Neuronal stem cell (in vitro differentiated cells): ENCODE data around the gene DCPS.

Experiments
- DNase-seq: peaks from one replicate; pipeline ENCODE4 v3.0.0-alpha.2; 2013; ENCODE audit warnings: low spot score
- H2AFZ ChIP-seq: one replicate; pipeline ENCODE4 v1.6.1; 2013; ENCODE audit warnings: mild to moderate bottlenecking, low read length, inconsistent platforms
- H2AK5ac ChIP-seq: 2 replicates; pipeline ENCODE4 v1.6.1; 2013; ENCODE audit warnings: low read depth, mild to moderate bottlenecking, inconsistent platforms, low read length, moderate library complexity, mixed read lengths
- H2BK120ac ChIP-seq: 2 replicates; pipeline ENCODE4 v1.6.1; 2013; ENCODE audit warnings: low read depth, mild to moderate bottlenecking, inconsistent platforms, low read length, moderate library complexity, mixed read lengths
- H2BK12ac ChIP-seq: one replicate; pipeline ENCODE4 v1.6.1; 2013; ENCODE audit warnings: low read length, inconsistent platforms
- H2BK15ac ChIP-seq: 2 replicates; pipeline ENCODE4 v1.6.1; 2013; ENCODE audit warnings: mild to moderate bottlenecking, low read length, inconsistent platforms, mixed read lengths
- H2BK5ac ChIP-seq: one replicate; pipeline ENCODE4 v1.6.1; 2013; ENCODE audit warnings: inconsistent platforms, mild to moderate bottlenecking, low read length, moderate library complexity
- H3K14ac ChIP-seq: one replicate; pipeline ENCODE4 v1.6.1; 2013; ENCODE audit warnings: low read length, inconsistent platforms
- H3K18ac ChIP-seq: 2 replicates; pipeline ENCODE4 v1.6.1; 2013; ENCODE audit warnings: low read length, inconsistent platforms
- H3K23ac ChIP-seq: 2 replicates; pipeline ENCODE4 v1.6.1; 2013; ENCODE audit warnings: low read depth, mild to moderate bottlenecking, mixed read lengths, low read length, inconsistent platforms; ENCODE audit not compliant: poor library complexity
- H3K27ac ChIP-seq: replicated peaks from 3 replicates; pipeline ENCODE4 v1.5.1; 2013; ENCODE audit warnings: low read length, inconsistent platforms
- H3K27me3 ChIP-seq, 3 experiments: 2 replicates each; pipeline ENCODE4 v1.6.1; 2013; ENCODE audit warnings: low read length in 3 of 3, mild to moderate bottlenecking in 2 of 3, inconsistent platforms in 1 of 3, low read depth in 1 of 3, mixed read lengths in 1 of 3, moderate library complexity in 1 of 3; ENCODE audit not compliant: control insufficient read depth in 3 of 3, insufficient read depth in 3 of 3
- H3K36me3 ChIP-seq, 2 donors: replicated peaks in 1 of 2; 2 replicates each; pipeline ENCODE4 v1.6.1; 2013; ENCODE audit warnings: low read length in 2 of 2; ENCODE audit not compliant: control insufficient read depth in 2 of 2, insufficient read depth in 2 of 2
- H3K4ac ChIP-seq: 2 replicates; pipeline ENCODE4 v1.6.1; 2013; ENCODE audit warnings: inconsistent platforms, mild to moderate bottlenecking, low read length, moderate library complexity
- H3K4me1 ChIP-seq, 2 donors: 1 replicate in 1 of 2; 2 replicates in 1 of 2; pipeline ENCODE4 v1.6.1; 2013; ENCODE audit warnings: low read length in 2 of 2, low read depth in 1 of 2; ENCODE audit not compliant: control insufficient read depth in 2 of 2, insufficient read depth in 1 of 2
- H3K4me2 ChIP-seq: one replicate; pipeline ENCODE4 v1.6.1; 2013; ENCODE audit warnings: mild to moderate bottlenecking, low read length, inconsistent platforms; ENCODE audit not compliant: insufficient read depth, poor library complexity, severe bottlenecking
- H3K4me3 ChIP-seq, 2 donors: 2 replicates each; pipeline ENCODE4 v1.5.1; 2013; ENCODE audit warnings: low read length in 2 of 2, mild to moderate bottlenecking in 2 of 2, inconsistent platforms in 1 of 2, moderate library complexity in 1 of 2
- H3K79me1 ChIP-seq: one replicate; pipeline ENCODE4 v1.6.1; 2013; ENCODE audit warnings: low read depth, mild to moderate bottlenecking, inconsistent platforms, low read length, moderate library complexity
- H3K9ac ChIP-seq: one replicate; pipeline ENCODE4 v1.6.1; 2013; ENCODE audit warnings: mild to moderate bottlenecking, low read depth, low read length, inconsistent platforms; ENCODE audit not compliant: poor library complexity
- H3K9me3 ChIP-seq, 2 donors: replicated peaks in 1 of 2; 2 replicates each; pipeline versions ENCODE3 to v1.6.1; 2013; ENCODE audit warnings: low read length in 2 of 2, mild to moderate bottlenecking in 2 of 2, inconsistent platforms in 1 of 2, low read depth in 1 of 2, mixed read lengths in 1 of 2, moderate library complexity in 1 of 2; ENCODE audit not compliant: control insufficient read depth in 2 of 2, insufficient read depth in 1 of 2
- H4K8ac ChIP-seq: one replicate; pipeline ENCODE4 v1.6.1; 2013; ENCODE audit warnings: low read depth, mild to moderate bottlenecking, inconsistent platforms, low read length, moderate library complexity
- H4K91ac ChIP-seq: one replicate; pipeline ENCODE4 v1.6.1; 2013; ENCODE audit warnings: low read length, low read depth, mild to moderate bottlenecking, inconsistent platforms; ENCODE audit not compliant: poor library complexity
- WGBS, 2 donors: extraction: QIAGEN DNeasy Blood & Tissue Kit; methylation state at CpG; one replicate each; pipeline ENCODE4 v1.1.7; 2013; ENCODE audit warnings: missing lambda C conversion rate in 2 of 2, mixed read lengths in 1 of 2; ENCODE audit not compliant: insufficient read length in 2 of 2, insufficient replicate concordance in 1 of 2; ENCODE audit errors: extremely low coverage in 2 of 2; 5-methylcytosine and 5-hydroxymethylcytosine counted together

DCPS gene

DNA sequence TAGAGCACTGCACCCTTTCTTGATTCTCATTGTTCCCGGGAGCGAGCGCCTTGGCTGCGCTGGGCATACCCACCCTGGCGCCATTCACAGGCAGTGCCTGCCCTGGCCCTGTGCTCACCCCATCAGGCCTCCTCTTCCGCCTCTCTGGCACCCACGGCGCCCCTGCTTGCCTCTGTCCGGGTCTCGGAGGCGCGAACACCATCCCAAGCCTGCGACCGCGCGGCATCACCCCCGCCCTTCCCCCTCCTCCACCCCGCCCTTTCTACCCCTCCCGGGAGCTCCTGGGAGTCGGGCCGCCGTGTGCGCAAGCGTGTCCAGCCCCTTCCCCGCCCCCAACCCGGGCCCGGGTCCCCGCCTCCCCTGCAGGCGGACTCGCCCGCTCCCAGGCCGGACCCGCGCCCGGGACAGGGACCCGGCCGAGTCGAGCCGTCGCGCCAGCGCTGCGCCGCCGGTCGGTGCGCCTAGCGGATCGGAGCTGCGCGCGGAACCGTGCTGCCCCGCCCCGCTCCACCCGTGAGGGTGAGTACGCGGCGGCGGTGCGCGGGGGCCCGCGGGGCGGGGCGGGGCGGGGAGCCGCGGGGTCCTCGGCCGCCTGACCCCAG lies 51.6 kb downstream of the DCPS start, which contains the start of gene ST3GAL4:
ST3GAL4 (plus strand) TSS at position 363 of the 602 bp plus-strand sequence. CDS start 50,470 bp downstream, outside the sequence.
- peak within 1 kb of the TSS; percentile 89 for H2AFZ ChIP-seq
- peaks cover 19% of the 10 kb centered on the region for H3K79me1 ChIP-seq
- no peaks in the 10 kb centered on the region for H3K27me3 ChIP-seq
- peak within 1 kb of the TSS; percentile 12 for H3K27ac ChIP-seq
- H4K8ac ChIP-seq: peak within 1 kb of the TSS; percentile 57
- H3K4ac ChIP-seq: peak within 1 kb of the TSS; percentile 30
- peak within 1 kb of the TSS; percentile 97 for H3K9ac ChIP-seq
- H3K9me3 ChIP-seq: peaks cover 0 to 2% of the 10 kb centered on the region in 2 donors
- peak within 1 kb of the TSS; percentile 41 for H4K91ac ChIP-seq
- peak within 1 kb of the TSS; percentile 79 for H3K4me2 ChIP-seq
- DNase-seq: peak; percentile 82
- WGBS, 2 donors: no CpG with 5 or more reads among the region's 71 CpGs
- peak within 1 kb of the TSS; percentile 95 for H2BK15ac ChIP-seq
- peak within 1 kb of the TSS; percentile 86 for H2BK12ac ChIP-seq
- H3K18ac ChIP-seq: peak within 1 kb of the TSS; percentile 98
- peaks cover 12 to 20% of the 10 kb centered on the region in 2 donors for H3K4me1 ChIP-seq
- H2BK120ac ChIP-seq: peak within 1 kb of the TSS; percentile 21
- H2BK5ac ChIP-seq: peak within 1 kb of the TSS; percentile 56
- peak within 1 kb of the TSS; percentile 80 to 87 for H3K4me3 ChIP-seq
- H3K36me3 ChIP-seq: peaks cover 4 to 30% of the 10 kb centered on the region in 2 donors
- H3K14ac ChIP-seq: peak within 1 kb of the TSS; percentile 72
- H2AK5ac ChIP-seq: peak within 1 kb of the TSS; percentile 85
- peak within 1 kb of the TSS; percentile 52 for H3K23ac ChIP-seq

DNA sequence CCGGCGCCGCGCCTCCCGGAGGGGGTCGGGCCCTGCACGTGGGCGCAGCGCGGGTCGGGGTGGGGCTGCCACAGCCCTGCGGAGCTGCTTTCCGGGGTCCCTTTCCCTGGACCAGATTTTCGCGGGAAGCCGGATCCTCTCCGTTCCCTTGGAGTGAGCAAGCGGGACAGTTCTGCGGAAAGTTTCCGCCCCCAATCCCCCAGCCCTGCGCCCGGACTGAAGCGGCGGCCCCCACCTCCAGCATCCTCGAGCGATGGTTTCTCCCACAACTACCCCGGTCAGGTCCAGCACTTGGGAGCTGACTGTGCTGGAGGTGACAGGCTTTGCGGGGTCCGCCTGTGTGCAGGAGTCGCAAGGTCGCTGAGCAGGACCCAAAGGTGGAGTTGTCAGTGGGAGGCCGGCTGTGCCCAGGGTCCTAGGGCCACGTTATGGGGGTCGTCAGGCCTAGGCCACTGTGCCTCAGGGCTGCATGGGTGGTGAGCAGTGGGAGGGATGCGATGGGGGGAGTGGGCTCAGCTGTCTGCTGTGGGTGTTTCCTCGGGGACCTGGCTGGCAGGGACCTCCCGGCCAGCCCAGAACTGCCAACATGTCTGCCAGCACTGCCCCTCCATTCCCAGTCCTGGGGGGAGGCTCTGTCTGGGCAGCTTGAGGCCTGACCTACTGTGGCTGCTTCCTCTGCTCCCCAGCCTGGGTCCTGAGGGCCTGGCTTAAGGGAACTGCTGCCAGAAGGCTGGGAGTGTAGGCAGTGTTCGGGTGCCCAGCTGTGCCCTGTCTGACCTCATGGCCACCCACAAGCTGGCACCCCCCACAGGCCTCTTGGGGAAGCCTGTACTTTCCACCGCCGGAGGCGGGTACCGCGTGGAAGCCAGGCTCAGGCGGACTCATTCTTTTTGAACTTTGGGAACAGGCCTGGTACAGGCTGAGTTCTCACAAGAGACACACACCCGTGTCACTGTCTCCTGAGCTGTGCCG lies 52.4 kb downstream of the DCPS start:
- Histone ChIP-seq H4K91ac (peak overlapping the region; percentile 41), H2AK5ac (peak overlapping the region; percentile 85), H2BK12ac (peak overlapping the region; percentile 86), H3K4me3 (peak overlapping the region; percentile 80 to 87), H3K9me3 (no peaks in the 10 kb centered on the region), H2AFZ (peak overlapping the region; percentile 89), H3K4ac (peak overlapping the region; percentile 30), H3K79me1 (peaks cover 19% of the 10 kb centered on the region), H3K4me2 (peak overlapping the region; percentile 68), H4K8ac (peak overlapping the region; percentile 57), H3K23ac (peak overlapping the region; percentile 16), H3K9ac (peak overlapping the region; percentile 75), H3K27ac (no peak overlapping the region), H3K14ac (peak overlapping the region; percentile 49), H3K4me1 (peaks cover 12 to 20% of the 10 kb centered on the region in 2 donors), H3K18ac (peak overlapping the region; percentile 83), H3K27me3 (no peaks in the 10 kb centered on the region), H3K36me3 (peaks cover 0 to 22% of the 10 kb centered on the region in 2 donors), H2BK15ac (peak overlapping the region; percentile 59), H2BK120ac (no peak overlapping the region), H2BK5ac (no peak overlapping the region)
- no peak for DNase-seq
- no CpG with 5 or more reads among the region's 46 CpGs for WGBS, 2 donors

DNA sequence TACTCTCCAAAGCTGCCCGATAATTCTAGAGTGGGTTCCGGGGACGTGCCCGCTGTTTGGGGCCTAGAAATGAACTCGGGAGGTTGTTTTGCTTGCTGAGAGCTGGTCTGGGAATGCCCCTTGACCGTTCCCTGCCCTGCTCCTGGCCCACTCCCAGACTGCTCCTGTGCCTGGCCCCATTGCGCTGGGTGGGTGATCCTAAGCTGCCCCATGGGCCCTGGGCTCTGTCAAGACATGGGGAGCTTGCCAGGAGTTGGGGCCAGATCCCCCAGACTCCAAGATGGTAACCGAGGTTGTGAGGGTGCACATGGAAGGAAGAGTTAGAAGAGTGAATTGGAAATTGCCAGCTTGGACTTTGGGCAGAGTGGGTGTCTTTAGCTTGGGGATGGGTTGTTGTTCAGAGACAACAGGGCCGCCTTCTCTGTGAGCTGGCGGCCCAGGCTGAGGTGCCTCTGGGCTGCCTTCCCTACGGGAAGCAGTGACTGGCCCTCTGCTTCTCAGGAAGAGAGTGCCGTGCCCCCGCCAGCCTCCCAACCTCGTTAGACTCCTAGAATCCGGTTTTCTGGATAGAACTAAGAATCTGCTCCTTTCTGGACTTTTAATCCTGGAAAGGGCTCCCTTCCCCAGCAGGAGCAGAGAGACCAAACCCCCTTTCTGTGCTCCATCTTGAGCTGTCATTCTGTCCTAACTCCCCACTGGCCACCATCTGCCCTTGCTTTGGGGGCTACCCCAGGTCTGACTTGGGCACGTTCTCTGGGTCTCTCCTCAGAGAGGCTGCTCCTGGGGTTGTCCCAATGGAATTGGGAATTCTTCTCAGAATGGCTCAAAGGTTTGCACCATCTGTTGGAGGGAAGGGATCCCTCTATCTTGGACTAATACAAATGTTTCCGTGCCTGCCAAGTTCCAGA lies 53.4 kb downstream of the DCPS start:
- H2BK120ac ChIP-seq: no peak overlapping the region
- no CpG with 5 or more reads among the region's 17 CpGs for WGBS, 2 donors
- no peak for DNase-seq
- H3K18ac ChIP-seq: no peak overlapping the region
- H3K4me2 ChIP-seq: no peak overlapping the region
- H3K27ac ChIP-seq: no peak overlapping the region
- no peak overlapping the region for H3K4ac ChIP-seq
- no peak overlapping the region for H2BK5ac ChIP-seq
- H2BK15ac ChIP-seq: no peak overlapping the region
- H2AFZ ChIP-seq: no peak overlapping the region
- no peak overlapping the region for H4K8ac ChIP-seq
- H3K9me3 ChIP-seq: no peaks in the 10 kb centered on the region
- no peak overlapping the region for H4K91ac ChIP-seq
- H3K36me3 ChIP-seq: peaks cover 0 to 12% of the 10 kb centered on the region in 2 donors
- H3K9ac ChIP-seq: no peak overlapping the region
- H3K79me1 ChIP-seq: peaks cover 17% of the 10 kb centered on the region
- H3K4me3 ChIP-seq: peak overlapping the region in 1 of 2 donors; percentile 80
- no peaks in the 10 kb centered on the region for H3K27me3 ChIP-seq
- no peak overlapping the region for H3K23ac ChIP-seq
- H3K4me1 ChIP-seq: peaks cover 12 to 20% of the 10 kb centered on the region in 2 donors
- H2AK5ac ChIP-seq: peak overlapping the region; percentile 12
- H3K14ac ChIP-seq: no peak overlapping the region
- H2BK12ac ChIP-seq: no peak overlapping the region
